HG02885 (cell line): ENCODE results near the gene AIF1L.
"Not testable (repeated sequence)": the region's sequence is repeated elsewhere in the genome, so short reads cannot be mapped to it uniquely, and the experiment has no call there.

Experiments
- ATAC-seq: cut with Tn5 transposase; IDR thresholded peaks from one replicate; pipeline ENCODE4 v1.9.1; 2021; ENCODE audit warnings: mild to moderate bottlenecking; ENCODE audit not compliant: unreplicated experiment, poor library complexity

AIF1L gene

DNA sequence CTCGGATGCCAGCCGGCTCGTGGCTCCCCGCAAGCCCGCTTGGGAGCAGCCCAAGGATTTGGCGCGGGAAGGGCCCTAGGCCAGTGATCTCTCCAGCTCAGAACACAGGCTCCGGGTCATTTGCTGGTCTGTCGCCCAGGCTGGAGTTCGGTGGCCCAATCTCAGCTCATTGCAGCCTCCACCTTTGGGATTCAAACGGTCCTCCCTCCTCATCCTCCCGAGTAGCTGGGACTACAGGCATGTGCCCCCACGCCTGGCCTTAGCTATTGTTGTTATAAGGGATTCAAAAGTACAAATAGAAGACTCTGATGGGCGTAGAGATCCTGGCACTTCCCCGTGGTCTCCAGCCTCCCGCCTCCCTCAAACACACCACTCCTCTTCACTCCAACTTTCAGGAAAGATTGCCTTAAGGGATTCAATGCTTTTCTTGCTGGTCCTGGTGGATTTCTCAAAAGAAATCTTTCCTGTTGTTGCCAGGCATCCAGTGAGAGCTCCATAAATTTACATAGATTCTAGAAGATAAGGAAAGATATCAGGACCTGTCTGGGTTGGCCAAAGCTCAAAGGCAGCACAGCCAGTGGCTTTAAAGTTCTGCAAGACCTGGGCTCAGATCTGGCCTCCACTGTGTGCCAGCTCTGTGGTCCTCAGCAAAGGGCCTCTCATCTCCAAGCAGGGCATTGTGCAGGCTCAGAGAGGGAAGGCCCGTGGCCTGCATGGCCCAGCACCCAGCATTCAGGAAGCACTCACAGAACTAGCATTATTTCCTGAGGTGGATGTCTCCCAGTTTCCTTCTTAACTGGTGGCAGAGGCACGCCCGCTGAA is 1.0 kb downstream of the AIF1L start:
- ATAC-seq: no peak

- no peak for ATAC-seq
Observed at GRCh38 chr9:131097948-131098278, 1.6 kb downstream of the AIF1L start.

DNA sequence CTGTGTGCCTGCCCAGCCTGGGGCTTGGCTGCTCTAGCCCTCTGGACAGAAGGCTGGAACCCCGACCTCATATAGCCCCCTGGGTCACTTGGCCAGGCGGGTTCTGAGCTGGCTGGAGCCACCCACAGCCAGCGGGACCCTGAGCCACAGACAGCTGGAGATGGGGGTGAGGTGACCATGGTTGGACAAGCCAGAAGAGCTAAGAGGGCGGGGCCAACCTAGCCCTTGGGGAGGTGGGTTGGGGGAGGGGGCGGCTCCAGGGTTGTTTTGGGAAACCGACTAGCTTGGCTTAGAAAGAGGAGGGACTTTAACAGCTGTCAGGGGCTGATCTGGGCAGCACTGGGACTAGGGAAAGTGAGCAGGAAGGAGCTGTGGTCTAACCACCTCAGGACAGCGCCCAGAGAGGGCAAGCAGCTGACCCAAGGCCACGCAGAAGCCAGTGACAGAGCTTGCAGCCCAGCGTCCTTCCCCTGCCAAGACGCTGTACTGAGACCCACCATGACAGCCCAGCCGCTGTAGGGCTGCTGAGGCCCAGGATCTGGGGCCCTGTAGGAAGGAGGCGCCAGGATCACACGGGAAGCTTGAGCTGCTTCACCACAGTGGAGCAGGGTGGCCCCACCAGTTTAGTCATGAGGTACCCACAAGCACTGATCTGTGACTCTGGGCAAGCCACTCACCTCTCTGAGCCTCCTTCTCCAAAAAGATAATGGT is 2.2 kb downstream of the AIF1L start:
- no peak for ATAC-seq

DNA sequence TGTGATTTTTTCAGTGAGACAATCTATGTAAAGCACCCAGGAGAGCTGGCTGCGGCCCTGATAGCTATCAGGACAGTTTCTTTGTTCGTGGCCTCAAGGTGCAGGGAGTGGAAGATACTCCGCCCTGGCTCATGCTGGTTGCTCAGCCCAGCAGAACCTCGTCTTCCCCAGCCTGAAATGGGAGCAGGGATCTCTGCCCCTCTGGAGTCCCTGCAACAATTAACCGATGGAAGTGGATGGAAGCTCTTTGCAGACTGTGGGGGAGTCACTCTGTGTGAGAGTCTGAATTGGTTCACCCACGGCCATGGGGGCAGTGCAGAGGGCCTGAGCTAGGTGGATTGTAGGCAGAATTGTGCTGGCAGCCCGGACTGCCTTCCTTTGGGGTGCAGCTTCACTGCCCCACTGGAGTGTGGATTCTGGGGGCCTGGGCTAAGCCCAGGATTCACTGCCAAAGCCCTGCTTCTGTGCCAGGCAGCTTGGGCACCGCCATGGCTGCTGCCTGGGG is 2.8 kb downstream of the AIF1L start:
- no peak for ATAC-seq

- not testable (repeated sequence) for ATAC-seq
Observed at GRCh38 chr9:131099845-131100244, 3.5 kb downstream of the AIF1L start.

DNA sequence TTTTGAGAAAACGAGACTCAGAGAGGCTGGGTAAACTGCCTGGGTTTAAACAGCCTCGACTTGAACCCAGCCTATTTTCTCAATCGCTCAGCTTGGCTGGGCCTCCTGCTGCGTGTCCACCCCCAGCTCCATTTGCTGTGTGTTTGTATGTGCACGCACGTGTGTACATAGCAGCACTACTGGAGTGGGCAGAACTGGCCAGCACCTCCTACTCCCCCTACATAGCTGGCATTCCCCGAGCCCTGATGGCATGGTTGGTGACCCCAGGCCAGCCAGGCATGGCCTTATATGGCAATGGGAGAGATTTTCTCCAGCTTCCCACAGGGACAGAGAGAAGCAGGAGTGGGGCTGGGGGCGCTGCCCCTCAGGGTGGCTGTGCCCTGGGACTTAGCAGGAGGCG is 4.1 kb downstream of the AIF1L start:
- no peak for ATAC-seq

GRCh38 chr9:131101207-131101964 is 5.1 kb downstream of the AIF1L start:
- no peak for ATAC-seq

DNA sequence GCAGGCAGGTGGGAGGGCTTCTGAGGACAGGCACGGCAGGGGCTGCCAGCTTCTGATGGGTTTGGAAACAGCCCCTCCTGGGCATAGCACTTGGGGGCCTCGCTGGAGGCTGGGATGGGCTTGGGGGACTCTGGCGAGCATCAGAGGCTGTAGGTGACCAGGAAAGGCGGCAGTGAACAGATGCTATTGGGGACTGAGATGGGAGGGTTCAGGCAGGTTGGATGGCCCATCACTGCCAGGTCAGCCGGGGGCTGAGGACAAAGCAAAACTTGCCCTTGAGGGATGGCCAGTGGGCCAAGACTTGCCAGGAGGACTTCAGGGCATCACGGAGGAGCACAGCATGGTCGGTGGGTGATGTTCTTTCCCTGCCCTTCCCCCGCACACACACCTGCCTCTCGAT is 6.7 kb downstream of the AIF1L start:
- no peak for ATAC-seq

GRCh38 chr9:131103535-131103934 is 7.2 kb downstream of the AIF1L start:
- ATAC-seq: no peak

- ATAC-seq: no peak
Observed at GRCh38 chr9:131104016-131104740, 7.8 kb downstream of the AIF1L start.

DNA sequence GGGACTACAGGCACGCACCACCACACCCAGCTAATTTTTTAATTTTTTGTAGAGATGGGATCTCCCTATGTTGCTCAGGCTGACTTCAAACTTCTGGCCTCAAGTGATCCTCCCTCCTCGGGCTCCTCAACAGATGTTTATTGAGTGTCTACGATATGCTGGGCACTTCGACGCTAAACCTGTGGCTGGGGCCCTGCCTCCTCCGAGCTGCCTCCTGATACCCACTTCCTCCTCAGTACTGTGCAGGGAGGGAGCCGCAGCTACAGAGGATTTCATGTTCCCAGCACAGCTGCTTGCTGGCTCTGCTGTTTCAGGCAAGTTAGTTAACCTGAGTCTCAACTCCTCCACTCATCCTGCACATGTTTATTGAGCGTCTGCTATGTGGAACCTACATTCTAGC is 9.6 kb downstream of the AIF1L start:
- no peak for ATAC-seq

DNA sequence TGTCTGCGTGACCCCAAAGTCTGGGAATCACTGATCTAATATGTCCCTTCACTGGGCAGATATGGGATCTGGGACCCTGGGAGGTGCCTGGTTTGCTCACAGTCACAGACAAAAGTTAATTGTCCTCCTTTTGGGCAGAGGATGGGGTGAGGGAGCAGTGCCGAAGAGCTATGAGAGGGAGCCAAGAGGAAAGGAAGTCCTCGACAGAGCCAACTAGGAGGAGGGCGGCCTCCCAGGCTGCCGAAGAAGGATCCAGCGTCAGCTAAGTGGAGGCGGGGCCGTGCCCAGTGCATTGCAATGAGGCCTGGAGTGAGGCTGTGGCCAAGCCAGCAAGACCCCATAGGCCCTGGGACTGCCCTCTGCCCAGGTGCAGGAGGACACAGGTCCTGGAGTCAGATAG is 11.4 kb downstream of the AIF1L start:
- no peak for ATAC-seq

DNA sequence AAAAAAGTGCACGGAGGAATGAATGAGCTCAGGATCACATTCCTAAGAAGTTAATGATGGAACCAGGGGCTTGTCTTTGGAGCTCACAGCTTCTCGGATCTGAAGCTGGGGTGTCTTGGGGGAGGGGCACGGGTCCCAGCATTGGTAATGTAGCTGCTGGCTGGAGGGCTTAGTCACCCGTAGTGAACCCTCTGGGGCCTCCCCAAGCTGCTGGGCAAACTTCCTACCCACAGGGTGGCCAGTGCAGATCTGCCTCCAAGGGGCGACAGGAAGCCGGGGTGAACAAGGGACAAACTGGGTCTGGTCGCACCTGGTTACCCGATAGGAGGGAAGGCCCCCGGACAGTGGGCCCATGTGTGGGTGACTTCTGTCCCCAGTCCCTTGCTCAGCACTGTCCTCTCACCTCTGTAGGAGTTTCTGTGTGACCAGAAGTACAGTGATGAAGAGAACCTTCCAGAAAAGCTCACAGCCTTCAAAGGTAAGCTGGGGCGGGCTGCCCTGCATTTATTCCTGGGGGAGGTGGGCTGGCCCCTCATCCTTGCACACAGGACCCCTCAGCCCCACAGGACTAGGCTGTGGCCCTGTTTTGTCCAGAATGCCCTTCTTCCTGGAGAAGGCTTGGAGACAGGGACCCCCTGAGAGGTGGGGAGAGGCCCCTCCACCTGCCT is 15.0 kb downstream of the AIF1L start:
- no peak for ATAC-seq

DNA sequence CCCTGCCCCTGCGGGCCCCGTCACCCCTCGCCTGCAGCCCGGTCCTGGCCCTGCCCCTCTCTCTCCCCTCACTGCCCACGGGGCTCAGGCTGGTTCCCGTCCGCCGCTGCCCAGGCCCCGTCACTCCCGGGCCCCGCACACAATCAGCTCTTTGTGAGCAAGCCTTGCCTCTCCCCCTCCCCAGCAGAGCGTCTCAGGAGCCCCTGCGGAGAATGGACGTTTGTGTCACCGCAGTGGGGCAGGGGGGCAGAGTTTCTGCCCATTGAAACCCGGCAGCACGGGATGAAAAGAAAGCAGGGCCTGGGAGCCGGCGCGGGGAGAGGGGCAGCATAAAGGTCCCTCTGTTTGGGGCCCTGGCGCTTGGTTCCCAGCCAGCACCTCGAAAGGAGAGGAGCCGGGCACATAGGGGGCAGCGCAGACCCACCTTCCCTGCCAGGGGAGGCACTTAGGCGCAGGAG is 15.6 kb downstream of the AIF1L start:
- ATAC-seq: no peak

- ATAC-seq: no peak
Observed at GRCh38 chr9:131112374-131113154, 16.2 kb downstream of the AIF1L start.

DNA sequence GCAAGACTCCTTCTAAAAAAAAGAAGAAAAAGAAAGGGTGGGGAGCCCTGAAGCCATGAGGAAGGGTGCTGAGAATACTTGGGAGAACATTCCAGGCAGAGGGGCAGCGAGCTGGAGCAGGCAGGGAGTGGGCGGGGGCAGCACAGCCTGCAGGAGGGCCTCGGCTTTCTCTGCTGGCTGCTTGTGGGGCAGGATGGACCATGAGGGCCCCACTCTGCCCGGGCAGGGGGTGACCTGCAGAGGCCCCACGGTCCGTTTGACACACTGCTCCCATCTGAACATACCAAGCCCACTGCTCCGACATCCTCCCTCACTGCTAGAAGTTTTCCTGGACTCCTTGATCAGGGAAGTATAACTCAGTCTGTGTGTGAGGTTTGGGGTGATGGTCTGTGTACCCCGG is 17.3 kb downstream of the AIF1L start:
- ATAC-seq: no peak

DNA sequence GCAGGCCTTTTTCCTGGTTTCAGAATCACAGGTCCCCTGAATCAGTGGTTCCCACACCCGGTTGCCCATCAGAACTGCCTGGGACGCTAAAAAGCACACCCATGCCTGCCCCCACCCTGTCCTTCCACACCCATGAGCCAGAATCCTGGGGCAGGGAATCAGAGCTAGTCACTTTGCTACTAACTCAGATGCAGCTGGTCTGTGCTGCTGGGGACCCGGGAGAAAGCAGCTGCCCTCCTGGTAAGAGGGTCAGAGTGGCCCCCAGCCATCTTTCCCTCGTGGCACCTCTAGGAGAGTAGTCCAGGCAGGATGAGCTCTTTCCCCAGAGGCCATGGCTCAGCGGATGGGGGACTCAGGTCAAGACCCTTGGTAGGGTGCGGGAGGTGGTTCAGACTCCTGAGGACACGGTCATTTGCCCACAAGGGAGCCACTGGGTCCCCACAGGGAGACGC is 17.8 kb downstream of the AIF1L start:
- ATAC-seq: no peak

DNA sequence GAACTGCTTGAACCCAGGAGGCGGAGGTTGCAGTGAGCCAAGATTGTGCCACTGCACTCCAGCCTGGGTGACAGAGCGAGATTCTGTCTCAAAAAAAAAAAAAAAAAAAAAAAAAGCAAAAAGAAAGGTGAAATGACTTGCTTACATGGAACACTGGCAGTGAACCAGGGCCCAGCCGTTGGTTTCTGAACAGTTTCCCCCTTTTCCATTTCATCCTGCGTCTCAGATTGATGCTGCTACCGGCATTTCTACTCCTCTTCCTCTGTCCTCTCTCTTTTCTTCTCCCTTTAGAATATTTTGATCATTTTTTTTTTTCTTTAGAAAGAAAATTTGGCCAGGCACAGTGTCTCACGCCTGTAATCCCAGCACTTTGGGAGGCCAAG is 19.0 kb downstream of the AIF1L start:
- not testable (repeated sequence) for ATAC-seq
